Colonic mucosa (tissue), 4 donors: Measurements from ENCODE around the gene C1orf53. TPM values are rescaled to one million over a fixed set of nuclear protein-coding genes. Genes with fewer than 3 reads are reported as not detected.
"Not testable (repeated sequence)": the region's sequence is repeated elsewhere in the genome, so short reads cannot be mapped to it uniquely, and the experiment has no call there.

Source experiments
- DNase-seq: peaks from one replicate; pipeline ENCODE4 v3.0.0-alpha.2; 2020
- H3K27ac ChIP-seq: fragments of 200-600 bp; one replicate; pipeline ENCODE4 v1.8.0; 2021
- H3K27me3 ChIP-seq: fragments of 200-600 bp; one replicate; pipeline ENCODE4 v1.8.0; 2021
- H3K36me3 ChIP-seq: fragments of 200-600 bp; one replicate; pipeline ENCODE4 v1.8.0; 2021
- H3K4me1 ChIP-seq: fragments of 200-600 bp; one replicate; pipeline ENCODE4 v1.8.0; 2021; ENCODE audit warnings: mild to moderate bottlenecking
- H3K4me3 ChIP-seq: fragments of 200-600 bp; one replicate; pipeline ENCODE4 v1.8.0; 2021
- H3K9ac ChIP-seq, 2 donors: one replicate each; pipeline ENCODE4 v1.7.0; 2013; ENCODE audit warnings: control low read depth in 2 of 2, low read depth in 2 of 2, low read length in 2 of 2
- H3K9me3 ChIP-seq: fragments of 200-600 bp; one replicate; pipeline ENCODE4 v1.8.0; 2021
- CTCF ChIP-seq: fragments of 200-600 bp; IDR thresholded peaks from one replicate; pipeline ENCODE4 v1.8.0; 2022; ENCODE audit warnings: antibody characterized with exemption, mild to moderate bottlenecking
- intact Hi-C: fragments of 100-400 bp; cut with DNase I; formaldehyde crosslinking; loops from one replicate; pipeline ENCODE4 v1.14.1; 2022
- total RNA-seq, 2 donors: library from RNA; stranded (reverse); fragmentation: NEBNext Ultra II Directional in 1 of 2; extraction: Animal tissue kit (Norgen Biotek cat#: 25700) in 1 of 2; gene quantifications; one replicate each; pipeline ENCODE4 v1.2.1, GENCODE V29; 2021
- donor health status: healthy.
- donor health status: DM: no; HTN: no; CAD: no.
- donor health status: DM: no; HTN: no; CAD: no.

The C1orf53 gene
- total RNA-seq, 2 donors from 2014 or later, result 2.7 to 5.4 TPM

- Histone ChIP-seq H3K27me3 (no peaks in the 10 kb centered on the region), H3K9me3 (no peaks in the 10 kb centered on the region), H3K36me3 (no peaks in the 10 kb centered on the region), H3K27ac (no peak overlapping the region), H3K9ac (no peak overlapping the region), H3K4me1 (peaks cover 3% of the 10 kb centered on the region), H3K4me3 (no peak overlapping the region)
- TF ChIP-seq CTCF, result no peak
- intact Hi-C loops, result loop anchor here (5.0 kb wide), 2 partner anchors 249 to 339 kb away; no protein-coding TSS in a partner anchor
- no peak for DNase-seq
These were observed 36.6 kb upstream of the C1orf53 start for GRCh38 chr1:197865809-197866208.

GRCh38 chr1:197868751-197869489 lies 33.5 kb upstream of the C1orf53 start:
- no peaks in the 10 kb centered on the region for H3K36me3 ChIP-seq
- H3K27me3 ChIP-seq, result no peaks in the 10 kb centered on the region
- no peak overlapping the region for H3K4me3 ChIP-seq
- DNase-seq, result peak; percentile 40
- TF ChIP-seq CTCF, result peak; percentile 62
- intact Hi-C loops, result loop anchor here (5.0 kb wide), 2 partner anchors 252 to 342 kb away; no protein-coding TSS in a partner anchor
- peaks cover 3% of the 10 kb centered on the region for H3K4me1 ChIP-seq
- no peaks in the 10 kb centered on the region for H3K9me3 ChIP-seq
- no peak overlapping the region for H3K27ac ChIP-seq
- no peak overlapping the region for H3K9ac ChIP-seq

- H3K27ac ChIP-seq, result no peak overlapping the region
- H3K9ac ChIP-seq, result no peak overlapping the region
- H3K27me3 ChIP-seq, result no peaks in the 10 kb centered on the region
- H3K4me3 ChIP-seq, result no peak overlapping the region
- no peak for DNase-seq
- H3K9me3 ChIP-seq, result no peaks in the 10 kb centered on the region
- peaks cover 3% of the 10 kb centered on the region for H3K4me1 ChIP-seq
- H3K36me3 ChIP-seq, result no peaks in the 10 kb centered on the region
- intact Hi-C loops, result loop anchor here (5.0 kb wide), 2 partner anchors 252 to 342 kb away; no protein-coding TSS in a partner anchor
- TF ChIP-seq CTCF, result no peak
These were observed 32.8 kb upstream of the C1orf53 start for GRCh38 chr1:197869490-197870077.

- Histone ChIP-seq H3K27ac (no peak overlapping the region), H3K4me1 (no peaks in the 10 kb centered on the region), H3K4me3 (no peak overlapping the region), H3K9ac (no peak overlapping the region), H3K27me3 (no peaks in the 10 kb centered on the region), H3K9me3 (no peaks in the 10 kb centered on the region), H3K36me3 (no peaks in the 10 kb centered on the region)
- intact Hi-C loops, result no loop called here
- DNase-seq, result no peak
- no peak for TF ChIP-seq CTCF
These were observed 25.5 kb upstream of the C1orf53 start for GRCh38 chr1:197876894-197877293.

GRCh38 chr1:197880385-197880784 lies 22.0 kb upstream of the C1orf53 start:
- H3K9me3 ChIP-seq, H3K27me3 ChIP-seq, H3K9ac ChIP-seq, H3K27ac ChIP-seq, H3K4me3 ChIP-seq, intact Hi-C loops, DNase-seq, H3K36me3 ChIP-seq, H3K4me1 ChIP-seq: not testable (repeated sequence)

GRCh38 chr1:197882241-197882640 lies 20.2 kb upstream of the C1orf53 start:
- H3K27me3 ChIP-seq, H3K9ac ChIP-seq, H3K27ac ChIP-seq, H3K9me3 ChIP-seq, H3K36me3 ChIP-seq, H3K4me1 ChIP-seq, H3K4me3 ChIP-seq, intact Hi-C loops, DNase-seq: not testable (repeated sequence)
